Retina (tissue), 1 donor: ENCODE data around the gene FAM72A.
"Not testable (repeated sequence)": the region's sequence is repeated elsewhere in the genome, so short reads cannot be mapped to it uniquely, and the experiment has no call there.

Experiments
- DNase-seq: peaks from one replicate; pipeline ENCODE4 v3.0.0-alpha.2; 2016

FAM72A gene

DNA sequence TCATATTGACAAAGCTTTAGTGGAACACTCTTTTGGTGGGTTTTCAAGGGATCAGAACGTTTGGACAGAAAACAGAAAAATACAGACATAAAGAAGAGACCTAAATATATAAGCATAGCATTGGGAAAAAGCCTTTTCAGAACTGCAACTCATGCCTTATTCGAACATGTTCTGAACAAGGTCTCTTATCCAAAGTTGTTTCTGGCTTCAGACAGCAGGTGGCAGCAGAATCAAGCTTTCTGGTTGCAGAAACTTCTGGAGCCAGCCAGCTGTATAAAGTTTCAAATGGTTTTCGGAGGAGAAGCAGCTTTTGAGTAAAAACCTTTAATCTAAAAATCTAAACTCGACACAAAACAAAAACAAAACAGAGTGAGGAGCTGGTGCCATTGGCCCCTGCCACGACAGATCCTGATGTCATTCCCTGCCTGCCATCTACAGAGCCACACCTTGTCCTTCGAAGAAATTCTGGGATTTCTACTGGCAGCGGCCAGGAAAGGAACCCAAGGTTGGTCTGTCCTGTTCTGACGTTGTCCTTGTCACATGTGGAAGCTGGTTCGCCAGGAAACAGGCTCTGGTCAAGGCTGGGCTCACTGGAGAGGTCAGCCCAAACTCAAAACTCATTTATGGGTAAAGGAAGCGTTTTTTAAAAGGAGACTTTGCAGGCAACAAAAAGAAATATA lies 35.1 kb downstream of the FAM72A start:
- DNase-seq: not testable (repeated sequence)

DNA sequence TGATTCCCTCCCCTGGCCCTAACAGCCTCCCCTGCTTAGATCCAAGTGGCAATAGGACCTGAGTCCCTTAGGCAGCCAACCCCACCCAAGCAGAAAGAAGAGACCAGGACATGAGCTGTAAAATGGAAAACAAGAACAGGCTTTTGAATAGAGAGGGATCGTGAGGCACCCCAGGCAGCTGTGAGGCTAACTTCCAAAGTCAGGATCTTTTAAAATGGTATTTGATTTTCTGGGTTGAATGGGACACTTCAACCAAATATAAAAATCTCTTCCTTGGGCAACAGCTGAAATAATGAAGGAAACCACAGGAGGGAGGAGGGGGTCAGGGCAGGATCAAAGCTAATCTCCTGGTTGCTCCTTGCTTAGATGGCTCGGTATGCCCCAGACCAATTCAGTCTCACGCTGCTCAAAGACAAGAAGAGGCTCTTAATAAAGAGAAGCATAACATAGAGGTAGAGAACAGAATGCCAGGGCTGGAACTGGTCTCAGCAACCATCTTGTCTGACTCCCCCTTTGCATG lies 56.8 kb downstream of the FAM72A start:
- no peak for DNase-seq

DNA sequence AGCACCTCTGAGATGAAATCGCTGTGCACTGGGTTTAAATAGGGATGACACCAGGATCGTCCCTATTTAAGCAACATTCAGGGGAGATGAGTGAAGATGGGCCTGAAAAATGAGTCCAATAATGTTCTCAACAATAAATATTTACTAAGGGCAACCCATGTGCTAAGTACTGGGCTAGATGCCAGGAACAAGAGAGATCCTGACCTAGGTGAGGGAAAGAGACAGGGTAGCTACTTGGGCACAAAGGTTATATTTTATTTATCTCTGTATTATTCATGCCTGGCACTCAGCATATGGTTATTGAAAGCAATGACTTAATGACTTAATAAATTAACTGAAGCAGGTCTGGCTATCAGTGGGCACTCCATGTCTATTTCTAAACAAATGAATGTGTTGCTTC lies 58.0 kb downstream of the FAM72A start:
- no peak for DNase-seq

DNA sequence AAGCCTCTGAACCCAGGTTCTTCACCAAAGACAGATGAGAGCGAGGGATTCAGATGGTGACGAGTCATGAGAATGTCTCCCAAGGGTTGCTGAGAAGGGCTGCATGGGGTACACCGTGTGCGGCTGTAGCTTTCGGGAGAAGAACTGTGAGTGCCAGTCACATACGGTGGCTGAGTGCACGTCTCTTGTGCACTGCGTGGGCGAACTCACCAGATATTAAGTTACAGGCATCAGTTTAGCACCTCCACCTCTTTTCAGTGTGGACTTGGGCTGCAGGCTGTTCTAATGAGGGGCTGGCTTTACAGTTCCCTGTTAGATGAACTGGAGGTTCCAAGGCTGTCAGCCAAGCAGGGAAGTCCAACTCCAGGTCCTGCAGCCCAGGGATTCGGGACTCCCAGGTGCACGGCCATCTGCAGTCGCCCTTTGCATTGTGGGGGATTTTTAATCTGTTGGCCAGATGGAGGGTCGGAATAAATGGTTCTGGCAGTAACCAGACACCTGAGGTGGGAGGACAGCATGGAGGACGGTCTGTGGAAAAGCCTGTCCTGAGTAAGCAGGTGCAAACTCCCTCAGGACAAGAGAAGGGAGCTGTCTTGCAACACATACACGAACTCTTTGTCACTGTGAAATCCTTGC lies 59.0 kb downstream of the FAM72A start:
- no peak for DNase-seq

DNA sequence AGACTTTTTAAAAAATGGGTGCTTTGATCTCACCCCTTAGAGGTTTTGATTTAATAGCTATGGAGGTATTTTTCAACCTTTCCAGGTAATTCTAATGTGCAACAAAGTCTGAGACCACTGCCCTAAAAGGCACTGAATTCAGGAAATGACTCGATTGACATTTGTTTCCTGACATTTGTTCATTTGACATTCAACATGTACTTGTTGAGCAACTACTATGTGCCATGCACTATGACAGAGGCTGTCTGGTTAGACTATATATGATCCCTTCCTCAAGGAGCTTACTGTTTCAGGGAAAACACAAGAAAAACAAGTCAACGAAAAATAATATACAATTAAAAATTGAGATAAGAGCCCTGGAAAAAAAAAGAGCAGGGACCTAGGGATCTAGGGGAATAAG lies 59.9 kb downstream of the FAM72A start:
- DNase-seq: no peak

DNA sequence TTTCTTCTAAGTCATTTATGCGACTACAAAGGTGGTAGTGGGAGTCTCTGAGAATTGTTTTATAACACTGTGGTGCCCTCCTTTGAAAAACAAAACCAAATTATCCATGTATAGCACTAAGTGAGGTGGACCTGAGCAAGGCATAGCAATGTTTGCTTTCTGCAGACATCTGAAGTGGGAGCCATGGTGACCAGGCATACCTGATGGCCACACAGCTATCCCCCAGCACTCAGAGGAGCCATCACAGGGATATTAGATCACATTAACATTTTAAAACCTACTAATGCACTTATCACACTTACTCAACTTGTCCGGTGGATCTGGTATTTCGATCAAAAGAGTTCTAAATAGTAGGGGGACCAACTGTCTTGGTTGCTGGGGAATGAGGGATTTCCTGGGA lies 60.6 kb downstream of the FAM72A start:
- no peak for DNase-seq

DNA sequence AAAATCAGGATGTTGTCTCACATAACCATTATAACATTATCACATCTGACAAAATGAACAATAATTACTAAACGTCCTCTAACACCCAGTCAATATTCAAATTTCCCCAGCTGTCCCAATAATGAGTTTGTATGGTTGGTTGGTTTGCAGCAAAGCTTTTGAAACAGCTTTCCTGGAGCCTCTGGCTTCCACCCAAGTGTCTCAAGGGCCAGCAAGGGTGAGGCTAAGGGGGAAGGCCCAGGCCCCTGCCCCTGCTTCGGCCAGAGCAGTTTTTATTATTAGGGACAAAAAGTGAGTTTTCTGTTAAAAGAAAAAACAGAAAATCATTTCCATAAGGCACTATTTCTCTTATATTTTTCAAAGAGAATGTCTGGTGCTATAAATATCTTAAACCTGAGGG lies 66.4 kb downstream of the FAM72A start:
- no peak for DNase-seq
